Gastroesophageal sphincter (tissue), 4 donors: Measurements from ENCODE around the gene ZBTB7C. TPM values are rescaled to one million over a fixed set of nuclear protein-coding genes. Genes with fewer than 3 reads are reported as not detected.

ENCODE experiments used
- ATAC-seq: fragments of 150-250 bp; one replicate; pipeline ENCODE4 v1.9.1; 2016; ENCODE audit warnings: mild to moderate bottlenecking, moderate library complexity
- H3K27ac ChIP-seq, 4 donors: fragments of 200-600 bp; sonication (generic) in 3 of 4; 1 replicate in 3 of 4; 2 replicates in 1 of 4; pipeline ENCODE4 v1.5.1; 2016 to 2019
- H3K27me3 ChIP-seq: fragments of 200-600 bp; sonication (generic); one replicate; pipeline ENCODE4 v1.5.1; 2019
- H3K36me3 ChIP-seq, 2 donors: fragments of 200-600 bp; sonication (generic); one replicate each; pipeline ENCODE4 v1.5.1; 2019; ENCODE audit warnings: control low read depth in 1 of 2
- H3K4me1 ChIP-seq, 3 donors: fragments of 200-600 bp; sonication (generic); 1 replicate in 2 of 3; 2 replicates in 1 of 3; pipeline ENCODE4 v1.5.1; 2016 to 2019; ENCODE audit warnings: control low read depth in 2 of 3
- H3K4me3 ChIP-seq, 2 donors: fragments of 200-600 bp; sonication (generic); one replicate each; pipeline ENCODE4 v1.5.1; 2019; ENCODE audit warnings: mild to moderate bottlenecking in 1 of 2, moderate library complexity in 1 of 2
- H3K9me3 ChIP-seq, 3 donors: fragments of 200-600 bp; sonication (generic); one replicate each; pipeline ENCODE4 v1.5.1; 2017 to 2019; ENCODE audit warnings: control low read depth in 2 of 3
- EP300 ChIP-seq: sonication (generic); formaldehyde crosslinking; IDR thresholded peaks from one replicate; pipeline ENCODE4 v1.6.1; 2017; ENCODE audit warnings: antibody characterized with exemption, mild to moderate bottlenecking
- POLR2A ChIP-seq, 2 donors: fragments of 450-650 bp; IDR thresholded peaks; one replicate each; pipeline ENCODE4 v1.6.1; 2017; ENCODE audit warnings: antibody characterized with exemption in 2 of 2, mild to moderate bottlenecking in 2 of 2, moderate library complexity in 1 of 2
- POLR2AphosphoS5 ChIP-seq: sonication (generic); formaldehyde crosslinking; IDR thresholded peaks from one replicate; pipeline ENCODE4 v1.6.1; 2017; ENCODE audit warnings: antibody characterized with exemption
- WGBS, 2 donors: methylation state at CpG; one replicate each; pipeline ENCODE4 v1.1.5; 2018; ENCODE audit warnings: low coverage in 1 of 2; 5-methylcytosine and 5-hydroxymethylcytosine counted together
- total RNA-seq, 4 donors: library from RNA; depleted of rRNA; stranded (reverse); fragments of >200 nt; gene quantifications; one replicate each; pipeline ENCODE4 v1.1.0, GENCODE V29; 2016
- TF ChIP-seq, protein P1 (sequence below), 4 experiments: fragments of 200-600 bp in 2 of 4; fragments of 450-650 bp in 2 of 4; sonication (generic) in 1 of 4; IDR thresholded peaks; one replicate each; pipeline ENCODE4 v1.5.1; 2017 to 2019; ENCODE audit warnings: antibody characterized with exemption in 4 of 4, mild to moderate bottlenecking in 2 of 4, moderate library complexity in 2 of 4

The ZBTB7C gene
- total RNA-seq, 4 donors from 2014 or later: 7.8 to 15.4 (median 11.8) TPM

DNA sequence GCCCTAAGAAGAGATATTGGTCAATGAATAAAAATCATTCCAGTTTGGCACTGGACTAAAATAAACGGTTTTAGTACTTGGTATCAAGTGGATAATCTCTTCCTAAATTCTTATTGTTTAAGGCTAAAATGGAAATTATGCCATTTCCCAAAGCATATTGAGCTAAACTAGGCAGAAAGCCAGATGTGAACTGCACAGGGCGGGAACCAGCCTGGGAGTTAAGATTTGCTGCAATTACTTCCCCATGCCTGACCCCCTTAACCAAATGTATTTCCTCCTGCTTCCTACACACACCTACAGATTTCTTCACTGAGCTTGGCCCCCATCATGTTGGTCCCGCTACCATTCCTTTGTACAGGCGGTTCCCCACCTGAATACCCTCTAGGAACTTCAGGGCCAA is 12.2 kb downstream of the ZBTB7C start:
- 76 to 79% methylated on average over 4 of the region's 4 CpGs for WGBS, 2 donors
- no peaks in the 10 kb centered on the region for H3K9me3 ChIP-seq
- H3K4me1 ChIP-seq: peaks cover 0 to 21% (median 20%) of the 10 kb centered on the region in 3 donors
- H3K36me3 ChIP-seq: no peaks in the 10 kb centered on the region
- TF ChIP-seq, protein P1, sequence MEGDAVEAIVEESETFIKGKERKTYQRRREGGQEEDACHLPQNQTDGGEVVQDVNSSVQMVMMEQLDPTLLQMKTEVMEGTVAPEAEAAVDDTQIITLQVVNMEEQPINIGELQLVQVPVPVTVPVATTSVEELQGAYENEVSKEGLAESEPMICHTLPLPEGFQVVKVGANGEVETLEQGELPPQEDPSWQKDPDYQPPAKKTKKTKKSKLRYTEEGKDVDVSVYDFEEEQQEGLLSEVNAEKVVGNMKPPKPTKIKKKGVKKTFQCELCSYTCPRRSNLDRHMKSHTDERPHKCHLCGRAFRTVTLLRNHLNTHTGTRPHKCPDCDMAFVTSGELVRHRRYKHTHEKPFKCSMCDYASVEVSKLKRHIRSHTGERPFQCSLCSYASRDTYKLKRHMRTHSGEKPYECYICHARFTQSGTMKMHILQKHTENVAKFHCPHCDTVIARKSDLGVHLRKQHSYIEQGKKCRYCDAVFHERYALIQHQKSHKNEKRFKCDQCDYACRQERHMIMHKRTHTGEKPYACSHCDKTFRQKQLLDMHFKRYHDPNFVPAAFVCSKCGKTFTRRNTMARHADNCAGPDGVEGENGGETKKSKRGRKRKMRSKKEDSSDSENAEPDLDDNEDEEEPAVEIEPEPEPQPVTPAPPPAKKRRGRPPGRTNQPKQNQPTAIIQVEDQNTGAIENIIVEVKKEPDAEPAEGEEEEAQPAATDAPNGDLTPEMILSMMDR (IDR thresholded peaks at IDR 0.05): no peak
- TF ChIP-seq POLR2AphosphoS5: no peak
- no peak for TF ChIP-seq POLR2A (IDR thresholded peaks at IDR 0.05)
- no peak for TF ChIP-seq EP300
- H3K4me3 ChIP-seq: no peak overlapping the region
- H3K27me3 ChIP-seq: no peaks in the 10 kb centered on the region
- ATAC-seq: no peak
- H3K27ac ChIP-seq: no peak overlapping the region

DNA sequence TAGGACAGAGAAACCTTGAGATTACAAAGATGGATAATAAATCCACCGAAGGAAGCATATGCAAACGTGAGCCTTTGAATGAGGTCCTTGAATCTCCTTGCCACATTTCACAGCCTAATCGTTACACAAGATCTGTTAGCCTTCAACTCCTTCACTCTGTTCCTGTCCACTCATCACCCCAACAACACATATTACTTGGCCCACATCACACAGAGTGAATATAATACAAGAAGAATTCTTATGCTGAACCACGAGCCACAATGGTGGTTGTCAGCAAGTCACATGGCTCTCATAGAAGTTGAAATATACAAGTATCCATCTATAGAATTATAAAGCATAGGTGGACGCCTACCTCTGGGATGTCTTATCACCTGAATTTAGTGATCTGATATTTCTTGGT is 12.6 kb downstream of the ZBTB7C start:
- TF ChIP-seq POLR2A (IDR thresholded peaks at IDR 0.05): no peak
- no peak for TF ChIP-seq EP300
- TF ChIP-seq POLR2AphosphoS5: no peak
- TF ChIP-seq, protein P1 (IDR thresholded peaks at IDR 0.05): no peak
- Histone ChIP-seq H3K36me3 (no peaks in the 10 kb centered on the region), H3K4me1 (peaks cover 0 to 26% (median 25%) of the 10 kb centered on the region in 3 donors), H3K9me3 (no peaks in the 10 kb centered on the region), H3K27ac (no peak overlapping the region), H3K4me3 (no peak overlapping the region), H3K27me3 (no peaks in the 10 kb centered on the region)
- WGBS, 2 donors: 74 to 77% methylated on average over 4 to 5 of the region's 5 CpGs
- ATAC-seq: no peak

DNA sequence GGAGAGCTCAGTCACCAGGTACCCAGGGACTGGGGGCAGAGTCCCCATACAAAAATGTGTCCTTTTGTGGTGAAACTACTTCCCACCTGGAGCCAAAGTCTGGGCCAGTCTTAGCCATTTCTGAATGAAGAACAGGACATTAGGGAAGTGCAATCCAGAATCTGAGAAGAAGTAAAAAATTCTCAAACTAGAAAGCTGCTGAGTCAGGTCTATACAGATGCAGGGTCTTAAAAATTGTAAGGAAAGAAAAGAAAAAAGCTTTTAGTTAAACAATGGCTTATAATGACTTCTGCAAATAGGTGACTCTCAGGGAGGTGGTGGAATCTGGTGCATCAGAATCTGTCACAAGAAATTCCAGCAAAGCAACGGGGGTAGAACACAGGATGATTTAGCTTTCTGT is 13.5 kb downstream of the ZBTB7C start:
- no peak for ATAC-seq
- Histone ChIP-seq H3K36me3 (no peaks in the 10 kb centered on the region), H3K4me1 (peaks cover 0 to 27% (median 26%) of the 10 kb centered on the region in 3 donors), H3K27ac (no peak overlapping the region), H3K27me3 (no peaks in the 10 kb centered on the region), H3K4me3 (no peak overlapping the region), H3K9me3 (no peaks in the 10 kb centered on the region)
- TF ChIP-seq, protein P1 (IDR thresholded peaks at IDR 0.05): no peak
- TF ChIP-seq POLR2A (IDR thresholded peaks at IDR 0.05) (no peak), EP300 (no peak), POLR2AphosphoS5 (no peak)
- 75 to 76% methylated on average over 1 of the region's 1 CpG for WGBS, 2 donors

DNA sequence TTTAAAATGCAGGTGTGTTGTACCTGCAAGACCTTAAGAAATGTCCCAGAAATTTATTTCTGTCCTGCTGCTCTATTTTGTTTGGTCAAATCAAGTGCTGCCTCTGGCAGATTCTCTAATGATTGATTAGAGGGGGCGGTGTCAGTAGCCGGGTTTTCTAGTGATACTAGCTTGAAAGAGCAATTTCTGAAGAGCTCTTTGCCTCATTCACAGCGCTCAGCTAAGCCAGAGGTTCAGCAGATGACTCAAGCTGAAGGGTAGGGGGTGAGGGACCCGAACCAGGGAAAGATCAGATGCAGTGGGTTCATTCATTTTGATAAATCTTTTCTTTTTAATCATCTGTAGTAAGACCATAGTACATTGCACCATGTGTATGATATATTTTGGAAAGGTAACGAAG is 15.0 kb downstream of the ZBTB7C start:
- no peak for TF ChIP-seq POLR2AphosphoS5
- TF ChIP-seq EP300: no peak
- no peak for TF ChIP-seq POLR2A (IDR thresholded peaks at IDR 0.05)
- TF ChIP-seq, protein P1 (IDR thresholded peaks at IDR 0.05): no peak
- no peaks in the 10 kb centered on the region for H3K27me3 ChIP-seq
- no peak overlapping the region for H3K4me3 ChIP-seq
- 73 to 86% methylated on average over 4 to 5 of the region's 5 CpGs for WGBS, 2 donors
- H3K27ac ChIP-seq: no peak overlapping the region
- H3K9me3 ChIP-seq: no peaks in the 10 kb centered on the region
- ATAC-seq: no peak
- no peaks in the 10 kb centered on the region for H3K36me3 ChIP-seq
- peaks cover 0 to 27% (median 26%) of the 10 kb centered on the region in 3 donors for H3K4me1 ChIP-seq

DNA sequence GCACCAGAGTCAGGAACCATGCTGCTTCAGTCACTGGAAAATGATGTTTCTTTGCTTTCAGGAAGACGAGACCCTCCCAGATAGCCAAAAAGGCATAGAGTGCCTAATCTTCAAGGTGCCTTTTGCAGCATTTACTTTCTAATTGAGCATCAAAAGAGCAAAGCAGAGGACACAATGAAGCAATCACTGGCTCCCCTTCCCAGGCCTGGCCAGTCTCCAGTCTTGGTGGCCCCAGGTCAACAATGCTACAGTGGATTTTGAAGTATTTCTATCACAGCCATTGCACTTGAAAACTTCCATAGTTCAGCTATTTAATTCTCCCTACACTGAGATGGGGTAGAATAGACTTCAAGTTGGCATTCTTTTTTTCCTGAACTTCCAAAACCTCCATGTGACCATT is 15.4 kb downstream of the ZBTB7C start:
- Histone ChIP-seq H3K4me3 (no peak overlapping the region), H3K9me3 (no peaks in the 10 kb centered on the region), H3K36me3 (no peaks in the 10 kb centered on the region), H3K27me3 (no peaks in the 10 kb centered on the region), H3K27ac (no peak overlapping the region), H3K4me1 (peaks cover 0 to 29% (median 26%) of the 10 kb centered on the region in 3 donors)
- ATAC-seq: no peak
- 100% methylated on average over 1 of the region's 1 CpG; no CpG with 5 or more reads in 1 of the 2 donors for WGBS, 2 donors
- TF ChIP-seq EP300: no peak
- TF ChIP-seq, protein P1 (IDR thresholded peaks at IDR 0.05): no peak
